SJSA1 (cell line): ENCODE measurements around the gene AHCYL1. TPM values are rescaled to one million over a fixed set of nuclear protein-coding genes. Genes with fewer than 3 reads are reported as not detected.

Experiments used
- DNase-seq, 2 experiments: peaks; one replicate each; pipeline ENCODE4 v3.0.0-alpha.2; 2015 to 2020; ENCODE audit warnings: low spot score in 2 of 2, low read depth in 1 of 2
- H3K27ac ChIP-seq: fragments of 250-450 bp; sonication (Bioruptor Pico); 2 replicates; pipeline ENCODE4 v1.5.1; 2020; ENCODE audit warnings: mild to moderate bottlenecking, moderate library complexity
- H3K27me3 ChIP-seq: fragments of 250-450 bp; sonication (Bioruptor Pico); replicated peaks from 2 replicates; pipeline ENCODE4 v1.5.1; 2020; ENCODE audit warnings: mild to moderate bottlenecking, moderate library complexity
- H3K36me3 ChIP-seq: fragments of 250-450 bp; sonication (Bioruptor Pico); 2 replicates; pipeline ENCODE4 v1.5.1; 2020; ENCODE audit warnings: mild to moderate bottlenecking
- H3K4me1 ChIP-seq: fragments of 250-450 bp; sonication (Bioruptor Pico); replicated peaks from 2 replicates; pipeline ENCODE4 v1.6.1; 2021; ENCODE audit warnings: mild to moderate bottlenecking
- H3K4me3 ChIP-seq: fragments of 250-450 bp; sonication (Bioruptor Pico); 2 replicates; pipeline ENCODE4 v1.5.1; 2020; ENCODE audit warnings: mild to moderate bottlenecking
- H3K9me3 ChIP-seq: fragments of 250-450 bp; sonication (Bioruptor Pico); replicated peaks from 2 replicates; pipeline ENCODE4 v1.5.1; 2020; ENCODE audit warnings: mild to moderate bottlenecking
- total RNA-seq: library from RNA; depleted of rRNA; stranded (reverse); fragments of >200 nt; shearing (Covaris generic); gene quantifications from 2 replicates; pipeline ENCODE4 v1.2.3, GENCODE V29; 2014

AHCYL1 gene
- total RNA-seq, 1 experiment from 2014 or later, result 44.9 TPM

DNA sequence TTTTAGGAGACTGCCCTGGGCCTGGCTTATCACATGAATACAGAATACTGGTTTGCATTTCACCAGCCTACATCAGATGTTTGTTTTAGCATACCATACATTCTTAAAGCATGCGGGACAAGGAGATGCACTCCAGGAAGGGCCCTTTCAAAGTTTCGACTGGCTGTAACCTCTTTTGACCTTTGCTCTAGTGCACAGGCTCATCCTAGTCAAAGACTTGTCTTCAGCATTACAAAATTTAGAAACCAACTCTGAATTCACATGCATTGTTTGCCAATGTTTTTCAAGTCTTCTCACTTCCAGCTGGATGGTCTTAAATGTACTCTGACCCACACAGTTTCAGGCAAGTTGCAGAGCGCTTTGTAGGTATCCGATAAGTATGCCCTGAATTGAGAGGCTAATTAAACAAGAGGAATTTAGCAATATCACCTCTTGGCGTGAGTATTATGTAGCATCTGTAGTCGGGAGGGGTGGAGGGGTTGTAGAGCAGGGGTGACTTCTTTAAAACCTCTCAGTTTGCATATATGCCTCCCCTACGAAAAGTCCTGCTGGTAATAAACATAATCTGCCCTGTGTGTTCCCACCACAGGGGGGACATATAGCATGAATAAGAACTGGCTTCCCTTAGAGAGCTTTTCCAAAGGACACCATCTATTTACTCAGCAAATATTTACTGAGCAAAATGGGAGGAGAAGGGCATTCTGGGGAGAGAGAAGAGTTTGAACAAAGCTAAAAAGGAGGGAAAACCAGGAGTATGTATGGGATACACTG is 24.4 kb upstream of the AHCYL1 start:
- Histone ChIP-seq H3K4me3 (no peak overlapping the region), H3K27me3 (no peaks in the 10 kb centered on the region), H3K4me1 (peaks cover 38% of the 10 kb centered on the region), H3K9me3 (no peaks in the 10 kb centered on the region), H3K36me3 (no peaks in the 10 kb centered on the region), H3K27ac (peak overlapping the region; percentile 95)
- DNase-seq, result peak; percentile 81 to 91

GRCh38 chr1:109960745-109961094 is 23.8 kb upstream of the AHCYL1 start:
- no peaks in the 10 kb centered on the region for H3K9me3 ChIP-seq
- H3K27ac ChIP-seq, result peak overlapping the region; percentile 95
- no peaks in the 10 kb centered on the region for H3K36me3 ChIP-seq
- H3K27me3 ChIP-seq, result no peaks in the 10 kb centered on the region
- H3K4me3 ChIP-seq, result no peak overlapping the region
- no peak for DNase-seq
- peaks cover 38% of the 10 kb centered on the region for H3K4me1 ChIP-seq

DNA sequence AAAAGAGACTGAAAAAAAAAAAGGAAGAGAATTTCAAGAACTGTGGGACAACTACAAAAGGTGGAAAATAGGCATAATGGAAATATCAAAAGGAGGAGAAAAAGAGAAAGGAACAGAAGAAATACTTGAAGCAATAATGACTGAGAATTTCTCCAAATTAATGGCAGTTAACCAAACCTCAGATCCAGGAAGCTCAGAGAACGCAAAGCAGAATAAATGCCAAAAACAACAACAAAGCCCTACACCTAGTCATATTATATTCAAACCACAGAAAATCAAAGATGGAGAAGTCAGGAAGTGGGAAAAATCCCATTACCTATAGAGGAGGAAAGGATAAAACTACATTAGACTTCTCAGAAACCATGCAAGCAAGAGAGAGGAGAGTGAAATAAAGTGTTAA is 20.7 kb upstream of the AHCYL1 start:
- Histone ChIP-seq H3K4me3 (no peak overlapping the region), H3K27ac (no peak overlapping the region), H3K36me3 (no peaks in the 10 kb centered on the region), H3K9me3 (no peaks in the 10 kb centered on the region), H3K27me3 (no peaks in the 10 kb centered on the region), H3K4me1 (peaks cover 28% of the 10 kb centered on the region)
- DNase-seq, result no peak

DNA sequence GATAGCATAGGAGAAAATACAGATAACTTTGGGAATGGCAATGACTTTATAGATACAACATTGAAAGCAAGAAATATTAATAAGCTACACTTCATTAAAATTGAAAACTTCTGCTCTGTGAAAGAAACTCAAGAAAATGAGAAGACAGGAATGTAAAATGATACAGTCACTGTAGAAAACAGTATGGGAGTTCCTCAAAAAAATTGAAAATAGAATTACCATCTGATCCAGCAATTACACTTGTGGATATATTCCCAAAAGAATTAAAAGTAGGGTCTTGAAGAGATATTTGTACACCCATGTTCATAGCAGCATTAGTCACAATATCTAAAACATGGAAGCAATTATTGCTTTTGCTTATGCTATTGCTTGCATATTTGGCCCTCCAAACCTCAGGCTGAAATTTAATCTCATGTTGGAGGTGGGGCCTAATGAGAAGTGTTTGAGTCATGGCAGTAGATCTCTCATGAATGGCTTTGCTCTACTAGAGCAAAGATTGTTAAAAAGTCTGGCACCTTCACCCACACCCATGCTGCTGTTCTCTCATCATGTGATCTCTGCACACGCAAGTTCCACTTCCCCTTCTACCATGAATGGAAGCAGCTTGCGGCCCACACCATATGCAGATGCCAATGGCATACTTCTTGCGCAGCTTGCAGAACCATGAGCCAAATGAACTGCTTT is 15.3 kb upstream of the AHCYL1 start:
- Histone ChIP-seq H3K9me3 (no peaks in the 10 kb centered on the region), H3K4me3 (no peak overlapping the region), H3K27me3 (no peaks in the 10 kb centered on the region), H3K27ac (no peak overlapping the region), H3K4me1 (peaks cover 8% of the 10 kb centered on the region), H3K36me3 (no peaks in the 10 kb centered on the region)
- no peak for DNase-seq

DNA sequence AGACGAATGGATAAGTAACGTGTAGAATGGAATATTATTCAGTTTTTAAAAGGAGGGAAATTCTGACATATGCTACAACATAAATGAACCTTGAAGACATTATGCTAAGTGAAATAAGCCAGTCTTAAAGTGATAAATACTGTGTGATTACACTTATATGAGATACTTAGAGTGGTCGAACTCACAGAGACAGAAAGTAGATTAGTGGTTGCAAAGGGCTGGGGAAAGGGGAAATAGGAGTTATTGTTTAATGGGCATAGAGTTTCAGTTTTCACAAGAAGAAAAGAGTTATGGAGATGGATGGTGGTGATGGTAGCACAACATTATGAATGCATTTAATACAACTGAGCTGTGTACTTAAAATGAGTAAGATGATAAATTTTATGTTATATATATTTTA is 14.7 kb upstream of the AHCYL1 start:
- no peak for DNase-seq
- Histone ChIP-seq H3K36me3 (no peaks in the 10 kb centered on the region), H3K9me3 (no peaks in the 10 kb centered on the region), H3K27ac (no peak overlapping the region), H3K4me1 (peaks cover 8% of the 10 kb centered on the region), H3K27me3 (no peaks in the 10 kb centered on the region), H3K4me3 (no peak overlapping the region)

DNA sequence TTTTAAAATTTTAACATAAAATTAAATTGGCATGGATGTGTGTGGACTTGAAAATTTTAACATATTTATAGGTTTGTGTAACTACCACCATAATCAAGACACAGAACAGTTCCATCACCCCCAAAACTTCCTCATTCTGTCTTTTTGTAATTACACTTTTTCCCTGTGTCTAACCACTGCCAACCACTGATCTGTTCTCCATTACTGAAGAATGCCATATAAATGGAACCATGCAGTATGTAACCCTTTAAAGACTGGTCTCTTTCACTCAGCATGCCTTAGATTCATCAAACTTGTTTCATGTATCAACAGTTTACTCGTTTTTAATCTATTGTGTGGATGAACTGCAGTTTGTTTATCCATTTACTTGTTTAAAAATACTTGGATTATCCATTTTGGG is 13.0 kb upstream of the AHCYL1 start:
- H3K27me3 ChIP-seq, result no peaks in the 10 kb centered on the region
- H3K4me1 ChIP-seq, result peaks cover 18% of the 10 kb centered on the region
- DNase-seq, result no peak

DNA sequence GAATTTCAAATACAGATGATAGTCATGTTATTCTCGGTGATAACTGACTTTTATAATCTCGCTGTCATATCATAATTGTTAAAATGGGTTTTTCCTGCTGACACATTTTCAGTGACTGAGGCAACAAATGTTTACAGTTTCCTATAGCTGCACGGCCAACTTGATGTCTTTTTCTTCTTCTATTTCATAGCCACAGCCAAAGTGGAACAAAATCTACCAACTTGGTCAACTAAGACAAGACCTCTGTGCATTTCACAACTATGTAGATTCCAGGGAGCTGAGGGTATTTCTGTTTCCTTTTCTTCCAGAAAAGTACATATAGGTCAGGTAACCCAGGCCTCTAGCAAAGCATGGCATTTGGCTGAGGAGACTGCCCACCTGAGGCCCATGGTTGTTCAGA is 10.4 kb upstream of the AHCYL1 start:
- Histone ChIP-seq H3K4me1 (peaks cover 27% of the 10 kb centered on the region), H3K27ac (no peak overlapping the region), H3K9me3 (no peaks in the 10 kb centered on the region), H3K27me3 (no peaks in the 10 kb centered on the region), H3K4me3 (no peak overlapping the region), H3K36me3 (no peaks in the 10 kb centered on the region)
- DNase-seq, result no peak

More for the DNA sequence above, 13.0 kb upstream of the AHCYL1 start:
- H3K9me3 ChIP-seq, result no peaks in the 10 kb centered on the region
- no peak overlapping the region for H3K4me3 ChIP-seq
- no peaks in the 10 kb centered on the region for H3K36me3 ChIP-seq
- H3K27ac ChIP-seq, result no peak overlapping the region

GRCh38 chr1:109975718-109976117 is 8.8 kb upstream of the AHCYL1 start:
- Histone ChIP-seq H3K27ac (peak overlapping the region; percentile 55), H3K27me3 (no peaks in the 10 kb centered on the region), H3K4me1 (peaks cover 35% of the 10 kb centered on the region), H3K4me3 (no peak overlapping the region), H3K36me3 (no peaks in the 10 kb centered on the region), H3K9me3 (no peaks in the 10 kb centered on the region)
- DNase-seq, result peak; percentile 54 to 56

GRCh38 chr1:109976762-109977161 is 7.8 kb upstream of the AHCYL1 start:
- DNase-seq, result no peak
- no peak overlapping the region for H3K27ac ChIP-seq
- H3K36me3 ChIP-seq, result no peaks in the 10 kb centered on the region
- H3K9me3 ChIP-seq, result no peaks in the 10 kb centered on the region
- no peaks in the 10 kb centered on the region for H3K27me3 ChIP-seq
- no peak overlapping the region for H3K4me3 ChIP-seq
- H3K4me1 ChIP-seq, result peaks cover 37% of the 10 kb centered on the region

DNA sequence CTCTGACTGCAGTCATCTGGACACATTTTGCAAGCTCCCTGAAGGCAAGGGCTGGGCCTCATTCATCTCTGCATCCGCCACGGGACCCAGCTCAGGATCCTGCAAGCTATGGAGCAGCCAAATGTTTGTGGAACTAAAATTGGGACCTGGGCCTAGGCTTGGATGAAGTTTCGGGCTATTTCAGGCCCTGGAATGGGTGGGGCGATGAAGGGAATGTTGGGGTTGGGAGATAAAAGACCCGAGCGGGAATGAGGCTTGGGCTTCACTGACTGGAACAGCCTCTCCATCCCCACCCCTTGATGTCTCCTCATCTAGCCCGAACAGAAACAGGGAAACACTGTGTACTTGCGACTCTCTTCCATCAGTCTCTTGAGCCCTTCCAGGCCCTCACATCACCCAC is 7.3 kb upstream of the AHCYL1 start:
- no peak for DNase-seq
- Histone ChIP-seq H3K4me1 (peaks cover 37% of the 10 kb centered on the region), H3K9me3 (no peaks in the 10 kb centered on the region), H3K4me3 (no peak overlapping the region), H3K27me3 (no peaks in the 10 kb centered on the region), H3K27ac (no peak overlapping the region), H3K36me3 (no peaks in the 10 kb centered on the region)

- no peak overlapping the region for H3K27ac ChIP-seq
- H3K27me3 ChIP-seq, result no peaks in the 10 kb centered on the region
These were observed 6.7 kb upstream of the AHCYL1 start for GRCh38 chr1:109977657-109978378.

GRCh38 chr1:109978761-109979488 is 5.6 kb upstream of the AHCYL1 start:
- peak in 1 of 2 experiments; percentile 37 for DNase-seq
- peak overlapping the region; percentile 10 for H3K27ac ChIP-seq
- H3K36me3 ChIP-seq, result no peaks in the 10 kb centered on the region
- H3K9me3 ChIP-seq, result no peaks in the 10 kb centered on the region
- H3K4me3 ChIP-seq, result no peak overlapping the region
- peaks cover 42% of the 10 kb centered on the region for H3K4me1 ChIP-seq
- H3K27me3 ChIP-seq, result no peaks in the 10 kb centered on the region

More at GRCh38 chr1:109977657-109978378, 6.7 kb upstream of the AHCYL1 start:
- Histone ChIP-seq H3K9me3 (no peaks in the 10 kb centered on the region), H3K4me3 (no peak overlapping the region), H3K4me1 (peaks cover 37% of the 10 kb centered on the region), H3K36me3 (no peaks in the 10 kb centered on the region)
- DNase-seq, result no peak

- peak in 1 of 2 experiments; percentile 58 for DNase-seq
- no peak overlapping the region for H3K4me3 ChIP-seq
- H3K4me1 ChIP-seq, result peaks cover 46% of the 10 kb centered on the region
- 0 out of 2 replicates have a peak, but pooled peaks cover under 1% of the 10 kb centered on the region for H3K36me3 ChIP-seq
- H3K27ac ChIP-seq, result peak overlapping the region; percentile 10; the same call in 1 of the 2 replicates
- no peaks in the 10 kb centered on the region for H3K27me3 ChIP-seq
- H3K9me3 ChIP-seq, result no peaks in the 10 kb centered on the region
These were observed 5.0 kb upstream of the AHCYL1 start for GRCh38 chr1:109979489-109980091.
